Panc1 (cell line): ENCODE results near the gene ARHGEF28. TPM values are rescaled to one million over a fixed set of nuclear protein-coding genes. Genes with fewer than 3 reads are reported as not detected.

Experiments used
- ATAC-seq: fragments of 200-7000 bp; cut with Tn5 transposase; 2 replicates; pipeline ENCODE4 v1.9.1; 2020; ENCODE audit warnings: mild to moderate bottlenecking, moderate library complexity
- BruUV-seq: library from RNA; stranded (reverse); fragments of 400-500 nt; replicated peaks from 2 replicates; lab custom pipeline; 2021; lab: Mats Ljungman, UMichigan
- CTCF ChIA-PET: fragments of 300-600 bp; sonication (Branson Sonifier 250); formaldehyde crosslinking; loops from one replicate; lab custom pipeline; 2022; ENCODE audit warnings: antibody characterized with exemption; lab: Charles Lee
- POLR2A ChIA-PET: fragments of 300-600 bp; sonication (Branson Sonifier 250); formaldehyde crosslinking; loops from one replicate; lab custom pipeline; 2022; ENCODE audit warnings: antibody characterized with exemption; lab: Charles Lee
- DNase-seq: peaks from one replicate; pipeline ENCODE4 v3.0.0-alpha.2; 2010; ENCODE audit warnings: low read depth, low spot score
- H3K27ac ChIP-seq: 2 replicates; pipeline ENCODE4 v1.5.1; 2011; ENCODE audit warnings: mild to moderate bottlenecking, low read length, inconsistent platforms
- H3K27me3 ChIP-seq: fragments of 200-500 bp; sonication (Bioruptor generic); 2 replicates; pipeline ENCODE4 v1.6.0; 2014; ENCODE audit warnings: low read length, inconsistent platforms; ENCODE audit not compliant: control insufficient read depth, insufficient read depth
- H3K36me3 ChIP-seq: fragments of 200-500 bp; sonication (Bioruptor generic); 2 replicates; pipeline ENCODE4 v1.5.1; 2014; ENCODE audit warnings: inconsistent platforms, mild to moderate bottlenecking, low read length, moderate library complexity; ENCODE audit not compliant: control insufficient read depth, insufficient read depth
- H3K4me1 ChIP-seq: 2 replicates; pipeline ENCODE4 v1.5.1; 2011; ENCODE audit warnings: inconsistent platforms, mild to moderate bottlenecking, low read length, moderate library complexity; ENCODE audit not compliant: control insufficient read depth, insufficient read depth
- H3K4me3 ChIP-seq, 2 experiments: 2 replicates each; pipeline ENCODE4 v1.5.1; 2011 to 2012; ENCODE audit warnings: low read depth in 2 of 2, low read length in 2 of 2, mild to moderate bottlenecking in 2 of 2, inconsistent platforms in 1 of 2, moderate library complexity in 1 of 2
- H3K9me3 ChIP-seq: fragments of 200-500 bp; sonication (Bioruptor generic); 2 replicates; pipeline ENCODE4 v1.5.1; 2014; ENCODE audit warnings: low read depth, mild to moderate bottlenecking, inconsistent platforms, low read length, moderate library complexity; ENCODE audit not compliant: control insufficient read depth, insufficient read depth
- CTCF ChIP-seq: fragments of 450-650 bp; IDR thresholded peaks from 2 replicates; pipeline ENCODE4 v1.5.1; 2017; ENCODE audit warnings: mild to moderate bottlenecking
- POLR2AphosphoS5 ChIP-seq: IDR thresholded peaks from 2 replicates; pipeline ENCODE4 v1.6.1; 2012; ENCODE audit warnings: mild to moderate bottlenecking, low read depth, low read length, moderate library complexity
- REST ChIP-seq, 2 experiments: IDR thresholded peaks; 2 replicates each; pipeline ENCODE4 v1.6.1; 2011 to 2012; ENCODE audit warnings: low read depth in 2 of 2, control low read depth in 1 of 2, low read length in 1 of 2, mild to moderate bottlenecking in 1 of 2, moderate library complexity in 1 of 2; ENCODE audit not compliant: insufficient read depth in 1 of 2
- SIN3A ChIP-seq: IDR thresholded peaks from 2 replicates; pipeline ENCODE4 v1.6.1; 2012; ENCODE audit warnings: low read depth, mild to moderate bottlenecking, low read length, moderate library complexity, borderline replicate concordance; ENCODE audit not compliant: insufficient read depth
- TCF7L2 ChIP-seq: IDR thresholded peaks from 2 replicates; pipeline ENCODE4 v1.6.1; 2011; ENCODE audit warnings: mild to moderate bottlenecking, low read depth, low read length, inconsistent platforms
- in situ Hi-C: cut with HindIII; loops from 2 replicates; pipeline ENCODE4 v1.10.0; 2016; ENCODE audit warnings: low sequenced_read_pairs, low pct_unique_long_range_greater_than_20kb
- intact Hi-C: fragments of 100-400 bp; cut with micrococcal nuclease; formaldehyde crosslinking; loops from one replicate; pipeline ENCODE4 v1.10.0; 2022; ENCODE audit not compliant: unreplicated experiment
- total RNA-seq: library from RNA; stranded (reverse); gene quantifications from one replicate; pipeline ENCODE4 v1.2.1, GENCODE V29; 2021; ENCODE audit not compliant: unreplicated experiment

The ARHGEF28 gene
- total RNA-seq, 1 experiment from 2014 or later = 34.8 TPM

DNA sequence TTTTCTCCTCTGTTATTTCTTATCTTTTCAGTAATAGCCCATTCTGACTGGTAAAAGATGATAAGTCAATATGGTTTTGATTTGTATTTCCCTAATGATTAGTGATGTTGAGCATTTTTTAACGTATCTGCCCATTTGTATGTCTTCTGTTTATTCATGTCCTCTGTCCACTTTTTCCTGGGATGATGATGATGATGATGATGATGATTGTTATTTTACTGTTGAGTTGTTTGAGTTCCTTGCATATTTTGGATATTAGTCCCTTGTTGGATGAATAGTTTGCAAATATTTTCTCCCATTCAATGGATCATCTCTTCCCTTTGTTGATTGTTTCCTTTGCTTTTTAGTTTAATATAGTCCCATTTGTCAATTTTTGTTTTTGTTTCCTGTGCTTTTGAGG lies 33.4 kb upstream of the ARHGEF28 start:
- H3K27ac ChIP-seq = no peak overlapping the region
- ATAC-seq (no peak), DNase-seq (no peak)
- ChIA-PET CTCF (interaction anchor here (0.7 to 2.3 kb wide), 2 partner anchors 34 to 200 kb away, joined by 3 to 25 read pairs; no protein-coding TSS in a partner anchor), POLR2A (no interaction called here)
- no peaks in the 10 kb centered on the region for H3K9me3 ChIP-seq
- no peak overlapping the region for H3K4me3 ChIP-seq
- in situ Hi-C loops = no loop called here
- TF ChIP-seq REST (IDR thresholded peaks at IDR 0.05; ENCODE audit: insufficient read depth in 1 of 2, low read depth in 2 of 2, low read length in 1 of 2) = no peak
- no peak for TF ChIP-seq POLR2AphosphoS5
- no peak for TF ChIP-seq SIN3A
- no peak for TF ChIP-seq TCF7L2
- no peak for TF ChIP-seq CTCF
- H3K27me3 ChIP-seq = no peaks in the 10 kb centered on the region
- no TSS peak for BruUV-seq
- no peaks in the 10 kb centered on the region for H3K36me3 ChIP-seq
- intact Hi-C loops = loop anchor here (5.0 to 10.0 kb wide), 2 partner anchors 100 to 1052 kb away; partner anchors contain the start of gene ENC1
- H3K4me1 ChIP-seq = no peaks in the 10 kb centered on the region

DNA sequence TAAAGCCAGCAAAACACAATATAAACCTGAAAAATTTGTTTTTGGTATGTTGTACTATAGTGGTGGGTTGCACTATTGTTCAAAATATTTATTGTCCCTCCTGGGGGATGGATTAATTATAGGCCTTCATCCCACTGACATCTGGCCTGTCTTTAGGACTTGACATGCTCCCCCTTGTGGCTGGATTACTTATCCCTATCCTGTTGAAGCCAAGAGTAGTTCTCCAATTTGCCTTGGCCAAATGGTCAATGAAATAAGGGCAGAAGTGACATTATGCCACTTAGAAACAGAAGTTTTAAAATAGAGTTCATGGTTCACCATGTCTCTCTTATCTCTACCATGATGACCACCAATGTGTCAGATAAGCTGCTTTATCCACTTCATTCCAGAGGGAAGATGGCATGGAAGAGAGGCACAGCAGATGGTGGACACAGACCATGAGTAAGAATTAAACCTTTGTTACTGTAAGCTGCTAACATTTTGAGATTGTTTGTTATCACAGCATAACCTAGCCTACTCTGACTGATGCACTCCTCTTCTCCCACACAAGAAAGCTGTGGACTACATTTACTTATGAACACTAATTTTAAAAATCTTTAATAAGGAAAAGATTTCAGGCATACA lies 29.2 kb upstream of the ARHGEF28 start:
- H3K36me3 ChIP-seq = no peaks in the 10 kb centered on the region
- no peak overlapping the region for H3K27ac ChIP-seq
- TF ChIP-seq CTCF (peak; percentile 86), SIN3A (no peak)
- peaks cover 8% of the 10 kb centered on the region; the same call in 1 of the 2 replicates for H3K9me3 ChIP-seq
- H3K4me3 ChIP-seq = no peak overlapping the region
- no peaks in the 10 kb centered on the region for H3K4me1 ChIP-seq
- H3K27me3 ChIP-seq = no peaks in the 10 kb centered on the region
- peak; percentile 86 for ATAC-seq
- intact Hi-C loops = loop anchor here (10.0 kb wide), 1 partner anchor 1048 kb away; the partner anchor contains the start of gene ENC1
- CTCF ChIA-PET = no interaction called here
- DNase-seq = no peak
- in situ Hi-C loops = no loop called here
- BruUV-seq = no TSS peak
- POLR2A ChIA-PET = no interaction called here
